Pons (tissue), 1 donor: ENCODE results near the gene SLC44A4.
"Not testable (repeated sequence)": the region's sequence is repeated elsewhere in the genome, so short reads cannot be mapped to it uniquely, and the experiment has no call there.

Experiments
- DNase-seq: peaks from one replicate; pipeline ENCODE4 v3.0.0-alpha.2; 2016; ENCODE audit warnings: low spot score

Gene SLC44A4

DNA sequence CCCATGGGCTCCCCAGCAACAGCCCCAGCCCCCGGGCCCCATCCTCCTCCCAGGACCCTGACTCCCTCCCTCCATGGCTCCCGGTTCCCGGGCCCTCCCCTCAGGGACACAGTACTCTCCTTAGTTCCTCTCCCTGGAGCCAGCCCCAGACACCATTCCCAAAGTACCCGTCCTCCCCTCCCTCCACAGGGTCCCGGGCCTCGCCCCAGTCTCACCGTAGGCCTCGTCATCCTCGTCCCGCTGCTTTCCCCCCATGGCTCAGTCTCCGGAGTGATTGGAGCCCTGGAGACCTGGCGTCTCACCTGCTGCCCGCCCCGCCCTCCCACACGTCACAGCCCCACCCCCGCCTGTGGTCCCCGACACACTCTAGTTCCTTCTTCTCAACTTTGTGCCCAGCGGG, at the start of gene SLC44A4:
Gene SLC44A4, minus strand, starts transcription at position 272 of the 400 bp plus-strand sequence. Its CDS starts 17 bp downstream, at position 255.
- no peak for DNase-seq

- no peak for DNase-seq
These were observed 49.8 kb upstream of the SLC44A4 start for GRCh38 chr6:31928672-31928939.

- no peak for DNase-seq
These were observed 49.3 kb upstream of the SLC44A4 start for GRCh38 chr6:31927863-31928671.

GRCh38 chr6:31927242-31927862, 48.6 kb upstream of the SLC44A4 start, which contains the start of gene C2:
C2 (plus strand) TSS chr6:31927717; CDS start chr6:31927753, 36 bp downstream.
- no peak for DNase-seq

GRCh38 chr6:31922942-31923341, 44.1 kb upstream of the SLC44A4 start:
- DNase-seq, result no peak

GRCh38 chr6:31920811-31921210, 42.0 kb upstream of the SLC44A4 start:
- no peak for DNase-seq

GRCh38 chr6:31919624-31920303, 41.0 kb upstream of the SLC44A4 start:
- no peak for DNase-seq

DNA sequence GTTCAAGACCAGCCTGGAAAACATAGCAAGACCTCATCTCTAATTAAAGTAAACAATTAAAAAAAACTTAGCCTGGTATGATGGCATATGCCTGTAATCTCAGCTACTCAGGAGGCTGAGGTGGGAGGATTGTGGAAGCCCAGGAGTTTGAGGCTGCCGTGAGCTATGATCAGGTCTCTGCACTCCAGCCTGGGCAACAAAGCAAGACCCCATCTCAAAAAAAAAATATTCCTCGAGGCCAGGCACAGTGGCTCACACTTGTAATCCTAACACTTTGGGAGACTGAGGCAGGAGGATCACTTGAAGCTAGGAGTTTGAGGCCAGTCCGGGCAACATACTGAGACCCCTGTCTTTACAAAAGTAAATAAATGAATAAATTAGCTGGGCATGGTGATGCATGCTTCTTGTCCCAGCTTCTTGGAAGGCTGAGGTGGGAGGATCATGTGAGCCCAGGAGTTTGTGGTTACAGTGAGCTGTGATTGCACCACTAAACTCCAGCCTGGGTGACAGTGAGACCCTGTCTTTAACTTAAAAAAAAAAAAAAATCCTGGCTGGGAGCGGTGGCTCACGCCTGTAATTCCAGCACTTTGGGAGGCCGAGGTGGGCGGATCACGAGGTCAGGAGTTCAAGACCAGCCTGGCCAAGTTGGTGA, 39.4 kb upstream of the SLC44A4 start:
- DNase-seq, result no peak

DNA sequence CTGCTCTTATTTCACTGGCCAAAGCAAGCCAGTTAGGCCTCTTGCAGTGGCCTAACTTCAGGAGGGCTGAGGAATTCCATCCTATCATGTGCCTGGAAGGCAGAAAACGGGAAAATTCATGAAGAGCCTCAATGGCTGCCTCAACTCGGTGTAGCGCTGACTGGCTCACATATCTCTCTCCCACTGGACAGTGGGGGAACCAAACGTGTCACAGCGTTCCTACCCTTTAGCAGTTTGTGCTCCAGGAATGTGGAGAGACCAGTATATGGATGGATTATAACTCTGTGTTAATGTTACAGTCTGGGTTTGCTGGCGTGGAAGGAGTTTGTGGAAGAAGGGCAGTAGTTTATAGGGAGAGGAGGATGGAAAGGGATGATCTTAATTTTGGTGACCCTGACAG, 37.0 kb upstream of the SLC44A4 start:
- DNase-seq, result no peak

DNA sequence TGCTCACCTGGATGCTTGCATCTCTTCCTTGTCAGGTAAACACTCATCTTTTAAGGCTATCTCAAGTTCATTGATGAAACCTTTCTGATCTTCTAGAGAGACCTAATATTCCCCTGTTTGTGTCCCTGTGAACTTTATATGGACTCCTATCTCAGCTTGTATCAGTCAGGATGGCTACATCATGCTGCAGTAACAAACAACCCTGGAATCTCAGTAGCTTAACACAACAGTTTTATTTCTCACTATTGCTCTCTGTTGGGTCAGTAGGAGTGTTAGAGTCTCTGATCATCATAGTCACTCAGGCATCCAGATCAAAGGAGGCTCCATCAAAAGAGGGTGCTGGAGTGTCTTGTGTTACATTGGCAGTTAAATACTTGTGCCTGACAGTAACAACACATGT, 36.6 kb upstream of the SLC44A4 start:
- DNase-seq, result no peak

DNA sequence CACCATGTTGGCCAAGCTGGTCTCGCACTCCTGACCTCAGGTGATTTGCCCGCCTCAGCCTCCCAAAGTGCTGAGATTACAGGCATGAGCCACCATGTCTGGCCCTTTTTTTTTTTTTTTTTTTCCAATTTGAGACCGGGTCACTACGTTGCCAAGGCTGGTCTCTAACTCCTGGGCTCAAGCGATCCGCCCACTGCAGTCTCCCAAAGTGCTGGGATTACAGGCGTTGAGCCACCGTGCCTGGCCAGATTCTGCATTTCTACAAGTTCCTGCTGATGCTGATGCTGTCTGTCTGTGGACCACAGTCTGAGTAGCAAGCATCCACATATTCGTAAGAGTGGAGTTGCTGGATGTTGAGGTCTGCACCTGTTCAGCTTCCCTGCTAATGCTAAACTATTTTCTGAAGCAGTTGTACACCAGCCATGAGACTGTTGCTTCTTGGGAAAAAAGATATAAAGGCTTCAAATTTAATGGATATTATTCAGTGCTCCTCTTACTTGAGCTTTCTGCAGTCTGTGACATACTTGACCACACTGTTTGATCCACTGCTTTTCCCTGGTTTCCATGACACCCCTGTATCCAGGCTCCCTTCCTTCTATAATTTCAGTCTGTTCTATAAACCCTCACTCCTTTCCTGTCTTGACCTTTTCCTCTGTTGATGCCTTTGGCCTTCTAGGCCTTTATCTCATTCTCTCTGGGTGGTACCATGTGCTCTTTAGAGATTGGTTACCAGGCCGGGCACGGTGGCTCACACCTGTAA, 33.2 kb upstream of the SLC44A4 start:
- DNase-seq, result no peak

DNA sequence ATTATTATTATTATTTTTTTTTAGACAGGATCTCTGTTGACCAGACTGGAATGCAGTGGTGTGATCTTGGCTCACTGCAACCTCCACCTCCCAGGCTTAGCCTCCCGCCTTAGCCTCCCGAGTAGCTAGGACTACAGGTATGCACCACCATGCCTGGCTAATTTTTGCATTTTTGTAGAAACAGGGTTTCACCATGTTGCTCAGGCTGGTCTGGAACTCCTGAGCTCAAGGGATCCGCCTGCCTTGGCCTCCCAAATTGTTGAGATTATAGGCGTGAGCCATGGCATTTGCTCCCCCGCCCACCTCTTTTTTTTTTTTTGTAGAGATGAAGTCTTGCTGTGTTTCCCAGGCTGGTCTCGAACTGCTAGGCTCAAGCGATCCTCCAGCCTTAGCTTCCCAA, 30.5 kb upstream of the SLC44A4 start:
- not testable (repeated sequence) for DNase-seq

DNA sequence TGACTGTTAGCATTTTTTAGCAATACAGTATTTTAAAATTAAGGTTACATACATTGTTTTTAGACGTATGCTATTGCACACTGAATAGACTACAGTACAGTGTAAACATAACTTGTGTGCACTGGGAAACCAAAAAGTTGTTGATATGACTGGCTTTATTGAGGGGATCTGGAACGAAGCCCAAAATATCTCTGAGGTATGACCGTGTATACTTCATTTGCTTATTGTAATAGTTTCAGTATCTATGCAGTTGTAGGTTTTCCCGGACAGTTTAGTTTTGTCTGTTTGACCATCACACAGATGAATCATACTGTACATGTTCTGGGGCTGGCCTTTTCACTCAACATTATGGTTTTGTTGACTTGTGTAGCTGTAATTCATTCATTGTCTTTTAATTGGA, 30.0 kb upstream of the SLC44A4 start:
- no peak for DNase-seq

DNA sequence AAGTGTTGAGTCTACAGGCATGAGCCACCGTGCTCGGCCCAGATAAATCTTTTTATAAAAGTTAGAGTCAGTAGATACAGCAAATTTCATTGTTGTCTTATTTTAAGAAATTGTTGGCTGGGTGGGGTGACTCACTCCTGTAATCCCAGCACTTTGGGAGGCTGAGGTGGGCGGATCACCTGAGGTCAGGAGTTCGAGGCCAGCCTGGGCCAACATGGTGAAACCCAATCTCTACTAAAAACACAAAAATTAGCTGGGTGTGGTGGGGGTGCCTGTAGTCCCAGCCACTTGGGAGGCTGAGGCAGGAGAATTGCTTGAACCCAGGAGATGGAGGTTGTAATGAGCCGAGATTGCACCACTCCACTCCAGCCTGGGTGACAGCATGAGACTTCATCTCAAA, 29.5 kb upstream of the SLC44A4 start:
- not testable (repeated sequence) for DNase-seq

DNA sequence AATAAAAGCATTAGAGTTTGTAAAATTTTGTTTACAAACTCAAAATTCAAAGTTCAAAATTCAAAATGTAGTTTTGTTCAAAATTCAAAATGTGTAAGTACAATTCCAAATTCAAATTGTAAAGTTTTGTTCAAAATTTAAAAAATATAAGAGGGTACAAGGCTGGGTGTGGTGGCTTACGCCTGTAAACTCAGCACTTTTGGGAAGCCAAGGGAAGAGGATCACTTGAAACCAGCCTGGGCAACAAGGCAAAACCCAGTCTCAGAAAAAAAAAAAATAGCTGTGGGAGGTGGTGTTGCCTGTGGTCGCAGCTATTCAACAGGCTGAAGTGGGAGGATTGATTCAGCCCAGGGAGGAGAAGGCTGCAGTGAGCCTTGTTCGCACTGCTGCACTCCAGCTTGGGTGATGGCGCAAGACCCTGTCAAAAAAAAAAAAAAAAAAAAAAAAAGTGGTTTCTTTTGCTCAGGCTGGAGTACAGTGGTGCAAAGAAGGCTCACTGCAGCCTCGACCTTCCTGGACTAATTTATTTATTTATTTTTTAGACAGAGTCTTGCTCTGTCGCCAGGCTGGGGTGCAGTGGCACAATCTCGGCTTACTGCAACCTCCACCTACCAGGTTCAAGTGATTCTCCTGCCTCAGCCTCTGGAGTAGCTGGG, 28.5 kb upstream of the SLC44A4 start:
- no peak for DNase-seq

DNA sequence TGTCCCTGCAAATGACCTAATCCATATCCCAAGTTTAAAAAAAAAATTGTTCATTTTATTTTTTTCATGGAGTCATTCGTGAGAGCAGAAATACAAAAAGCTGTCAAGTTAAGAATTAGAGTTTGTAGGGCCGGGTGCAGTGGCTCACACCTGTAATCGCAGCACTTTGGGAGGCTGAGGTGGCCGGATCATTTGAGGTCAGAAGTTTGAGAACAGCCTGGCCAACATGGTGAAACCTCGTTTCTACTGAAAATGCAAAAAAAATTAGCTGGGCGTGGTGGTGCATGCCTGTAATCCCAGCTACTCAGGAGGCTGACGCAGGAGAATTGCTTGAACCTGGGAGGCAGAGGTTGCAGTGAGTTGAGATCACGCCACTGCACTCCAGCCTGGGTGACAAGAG, 27.9 kb upstream of the SLC44A4 start:
- DNase-seq, result not testable (repeated sequence)

DNA sequence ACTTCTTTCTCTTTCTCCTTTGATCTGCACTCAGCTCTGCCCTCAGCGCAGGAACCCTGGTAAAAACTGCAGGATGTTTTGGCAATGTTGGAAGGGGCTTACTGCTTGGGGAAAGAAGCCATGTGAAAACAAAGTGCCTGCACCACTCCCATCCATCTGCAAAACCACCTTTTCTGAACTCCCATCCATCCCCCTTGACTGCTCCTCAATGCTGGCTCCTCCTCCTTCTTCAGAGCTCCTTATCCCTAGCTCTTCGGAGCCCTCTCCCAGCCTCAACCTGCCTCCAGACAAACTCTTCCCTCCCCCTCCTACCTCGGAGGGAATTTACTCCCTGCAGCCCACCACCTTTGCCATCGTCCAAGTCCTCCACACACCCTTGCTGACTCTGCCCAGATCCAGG, 27.3 kb upstream of the SLC44A4 start:
- no peak for DNase-seq

DNA sequence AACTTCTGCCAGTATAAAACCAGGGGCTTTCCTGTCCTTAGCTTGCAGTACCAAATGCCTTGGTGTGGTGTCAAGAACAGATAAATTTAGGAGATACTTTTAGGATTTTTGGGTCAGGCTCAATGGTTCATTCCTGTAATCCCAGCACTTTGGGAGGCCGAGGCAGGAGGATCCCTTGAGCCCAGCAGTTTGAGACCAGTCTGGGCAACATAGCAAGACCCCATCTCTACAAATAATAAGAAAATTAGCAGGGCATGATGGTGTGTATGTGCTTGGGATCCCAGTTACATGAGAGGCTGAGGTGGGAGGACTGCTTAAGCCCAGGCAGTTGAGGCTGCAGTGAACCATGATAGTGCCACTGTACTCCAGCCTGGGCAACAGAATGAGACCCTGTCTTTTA, 26.2 kb upstream of the SLC44A4 start:
- no peak for DNase-seq

GRCh38 chr6:31903957-31904356, 25.2 kb upstream of the SLC44A4 start:
- DNase-seq, result no peak

GRCh38 chr6:31901953-31902643, 23.3 kb upstream of the SLC44A4 start, which contains the start of gene ZBTB12:
ZBTB12 (minus strand) TSS chr6:31902086; CDS start chr6:31901305, 781 bp downstream.
- DNase-seq, result peak; percentile 97
